ENCODE results near the gene PSD4. TPM values are rescaled to one million over a fixed set of nuclear protein-coding genes. Genes with fewer than 3 reads are reported as not detected.

The PSD4 gene
- total and polyA plus RNA-seq, 10 of the 15 experiments (the other 5 are each of a cell fraction or from before 2014, with no cell fraction given): 0.68 to 114 (median 35.1) TPM

DNA sequence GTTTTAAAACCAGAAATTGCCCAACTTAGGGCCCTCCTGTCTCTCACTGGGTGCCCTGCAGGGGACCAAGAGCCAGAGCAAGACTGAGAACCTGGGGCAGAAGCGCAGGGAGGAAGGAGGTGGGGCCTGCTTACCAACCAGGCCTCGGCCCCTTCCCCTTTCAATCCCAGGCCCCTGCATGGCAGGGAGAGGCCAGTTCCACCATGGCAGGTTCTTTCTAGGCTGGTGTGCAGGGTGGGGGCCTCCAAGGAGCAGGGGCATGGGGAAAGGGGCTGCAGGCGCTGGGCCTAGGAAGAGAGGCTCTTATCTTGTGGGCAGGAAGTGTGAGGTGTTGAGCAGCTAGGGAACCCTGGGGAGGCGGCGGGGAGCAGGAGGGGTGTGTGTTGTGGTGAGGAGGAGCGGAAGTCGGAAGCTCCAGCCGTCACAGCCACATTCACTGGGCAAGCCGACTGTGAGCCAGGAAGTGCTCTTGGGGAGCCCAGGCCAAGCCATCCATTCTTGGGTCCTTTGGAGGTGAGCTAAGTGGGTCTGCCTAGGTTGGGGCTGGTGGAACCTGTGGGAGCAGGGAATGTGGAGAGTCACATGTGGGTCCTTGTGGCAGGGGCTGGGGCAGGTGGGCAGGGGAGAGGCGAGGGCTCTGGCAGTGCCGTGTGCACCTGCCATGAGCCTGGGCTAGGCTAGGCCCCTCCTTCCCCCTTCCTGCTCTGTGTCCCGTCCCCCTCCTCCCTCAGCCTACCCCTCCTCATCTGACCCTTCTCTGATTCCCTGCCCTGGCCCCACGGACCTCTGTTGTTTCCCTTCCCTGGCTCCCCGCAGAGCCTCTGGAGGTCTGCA, at the start of gene PSD4 (continued):
- TF ChIP-seq, protein P1, sequence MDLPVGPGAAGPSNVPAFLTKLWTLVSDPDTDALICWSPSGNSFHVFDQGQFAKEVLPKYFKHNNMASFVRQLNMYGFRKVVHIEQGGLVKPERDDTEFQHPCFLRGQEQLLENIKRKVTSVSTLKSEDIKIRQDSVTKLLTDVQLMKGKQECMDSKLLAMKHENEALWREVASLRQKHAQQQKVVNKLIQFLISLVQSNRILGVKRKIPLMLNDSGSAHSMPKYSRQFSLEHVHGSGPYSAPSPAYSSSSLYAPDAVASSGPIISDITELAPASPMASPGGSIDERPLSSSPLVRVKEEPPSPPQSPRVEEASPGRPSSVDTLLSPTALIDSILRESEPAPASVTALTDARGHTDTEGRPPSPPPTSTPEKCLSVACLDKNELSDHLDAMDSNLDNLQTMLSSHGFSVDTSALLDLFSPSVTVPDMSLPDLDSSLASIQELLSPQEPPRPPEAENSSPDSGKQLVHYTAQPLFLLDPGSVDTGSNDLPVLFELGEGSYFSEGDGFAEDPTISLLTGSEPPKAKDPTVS (IDR thresholded peaks at IDR 0.05; ENCODE audit: low read depth, low read length): no peak
- TF ChIP-seq RELA (IDR thresholded peaks at IDR 0.05; ENCODE audit: borderline replicate concordance, partially characterized antibody) (no peak), NR2C1 (IDR thresholded peaks at IDR 0.05) (no peak), SPI1 (IDR thresholded peaks at IDR 0.05; ENCODE audit: borderline replicate concordance, insufficient read depth, low read depth, low read length) (peak; percentile 73), ZBED1 (IDR thresholded peaks at IDR 0.05; ENCODE audit: borderline replicate concordance) (no peak), HDAC6 (IDR thresholded peaks at IDR 0.05; ENCODE audit: unreplicated experiment) (no peak), RCOR1 (conservative IDR thresholded peaks at IDR 0.05; ENCODE audit: low read depth, low read length) (no peak), ZZZ3 (IDR thresholded peaks at IDR 0.05; ENCODE audit: control insufficient read depth, insufficient read length, low read depth) (no peak), WRNIP1 (IDR thresholded peaks at IDR 0.05; ENCODE audit: borderline replicate concordance, low read depth, low read length) (no peak), FOXK2 (IDR thresholded peaks at IDR 0.05) (peak; percentile 22; the same call in 1 of the 2 replicates), TBL1XR1 (IDR thresholded peaks at IDR 0.05; ENCODE audit: low read depth, low read length) (peak; percentile 82; the same call in 1 of the 2 replicates)
- TF ChIP-seq, protein P2, sequence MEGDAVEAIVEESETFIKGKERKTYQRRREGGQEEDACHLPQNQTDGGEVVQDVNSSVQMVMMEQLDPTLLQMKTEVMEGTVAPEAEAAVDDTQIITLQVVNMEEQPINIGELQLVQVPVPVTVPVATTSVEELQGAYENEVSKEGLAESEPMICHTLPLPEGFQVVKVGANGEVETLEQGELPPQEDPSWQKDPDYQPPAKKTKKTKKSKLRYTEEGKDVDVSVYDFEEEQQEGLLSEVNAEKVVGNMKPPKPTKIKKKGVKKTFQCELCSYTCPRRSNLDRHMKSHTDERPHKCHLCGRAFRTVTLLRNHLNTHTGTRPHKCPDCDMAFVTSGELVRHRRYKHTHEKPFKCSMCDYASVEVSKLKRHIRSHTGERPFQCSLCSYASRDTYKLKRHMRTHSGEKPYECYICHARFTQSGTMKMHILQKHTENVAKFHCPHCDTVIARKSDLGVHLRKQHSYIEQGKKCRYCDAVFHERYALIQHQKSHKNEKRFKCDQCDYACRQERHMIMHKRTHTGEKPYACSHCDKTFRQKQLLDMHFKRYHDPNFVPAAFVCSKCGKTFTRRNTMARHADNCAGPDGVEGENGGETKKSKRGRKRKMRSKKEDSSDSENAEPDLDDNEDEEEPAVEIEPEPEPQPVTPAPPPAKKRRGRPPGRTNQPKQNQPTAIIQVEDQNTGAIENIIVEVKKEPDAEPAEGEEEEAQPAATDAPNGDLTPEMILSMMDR (IDR thresholded peaks at IDR 0.05 in 2 of 3, conservative IDR thresholded peaks at IDR 0.05 in 1 of 3; ENCODE audit: control insufficient read depth in 2 of 3, extremely low read depth in 1 of 3, insufficient read depth in 1 of 3, low read depth in 3 of 3, low read length in 3 of 3): 0 out of 6 replicates have a peak, but pooled peaks of 1 of the 3 experiments have one; percentile 12
- TF ChIP-seq, protein P3, sequence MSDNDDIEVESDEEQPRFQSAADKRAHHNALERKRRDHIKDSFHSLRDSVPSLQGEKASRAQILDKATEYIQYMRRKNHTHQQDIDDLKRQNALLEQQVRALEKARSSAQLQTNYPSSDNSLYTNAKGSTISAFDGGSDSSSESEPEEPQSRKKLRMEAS (IDR thresholded peaks at IDR 0.05; ENCODE audit: low read depth, low read length): no peak
- TF ChIP-seq, protein P4, sequence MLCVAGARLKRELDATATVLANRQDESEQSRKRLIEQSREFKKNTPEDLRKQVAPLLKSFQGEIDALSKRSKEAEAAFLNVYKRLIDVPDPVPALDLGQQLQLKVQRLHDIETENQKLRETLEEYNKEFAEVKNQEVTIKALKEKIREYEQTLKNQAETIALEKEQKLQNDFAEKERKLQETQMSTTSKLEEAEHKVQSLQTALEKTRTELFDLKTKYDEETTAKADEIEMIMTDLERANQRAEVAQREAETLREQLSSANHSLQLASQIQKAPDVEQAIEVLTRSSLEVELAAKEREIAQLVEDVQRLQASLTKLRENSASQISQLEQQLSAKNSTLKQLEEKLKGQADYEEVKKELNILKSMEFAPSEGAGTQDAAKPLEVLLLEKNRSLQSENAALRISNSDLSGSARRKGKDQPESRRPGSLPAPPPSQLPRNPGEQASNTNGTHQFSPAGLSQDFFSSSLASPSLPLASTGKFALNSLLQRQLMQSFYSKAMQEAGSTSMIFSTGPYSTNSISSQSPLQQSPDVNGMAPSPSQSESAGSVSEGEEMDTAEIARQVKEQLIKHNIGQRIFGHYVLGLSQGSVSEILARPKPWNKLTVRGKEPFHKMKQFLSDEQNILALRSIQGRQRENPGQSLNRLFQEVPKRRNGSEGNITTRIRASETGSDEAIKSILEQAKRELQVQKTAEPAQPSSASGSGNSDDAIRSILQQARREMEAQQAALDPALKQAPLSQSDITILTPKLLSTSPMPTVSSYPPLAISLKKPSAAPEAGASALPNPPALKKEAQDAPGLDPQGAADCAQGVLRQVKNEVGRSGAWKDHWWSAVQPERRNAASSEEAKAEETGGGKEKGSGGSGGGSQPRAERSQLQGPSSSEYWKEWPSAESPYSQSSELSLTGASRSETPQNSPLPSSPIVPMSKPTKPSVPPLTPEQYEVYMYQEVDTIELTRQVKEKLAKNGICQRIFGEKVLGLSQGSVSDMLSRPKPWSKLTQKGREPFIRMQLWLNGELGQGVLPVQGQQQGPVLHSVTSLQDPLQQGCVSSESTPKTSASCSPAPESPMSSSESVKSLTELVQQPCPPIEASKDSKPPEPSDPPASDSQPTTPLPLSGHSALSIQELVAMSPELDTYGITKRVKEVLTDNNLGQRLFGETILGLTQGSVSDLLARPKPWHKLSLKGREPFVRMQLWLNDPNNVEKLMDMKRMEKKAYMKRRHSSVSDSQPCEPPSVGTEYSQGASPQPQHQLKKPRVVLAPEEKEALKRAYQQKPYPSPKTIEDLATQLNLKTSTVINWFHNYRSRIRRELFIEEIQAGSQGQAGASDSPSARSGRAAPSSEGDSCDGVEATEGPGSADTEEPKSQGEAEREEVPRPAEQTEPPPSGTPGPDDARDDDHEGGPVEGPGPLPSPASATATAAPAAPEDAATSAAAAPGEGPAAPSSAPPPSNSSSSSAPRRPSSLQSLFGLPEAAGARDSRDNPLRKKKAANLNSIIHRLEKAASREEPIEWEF (IDR thresholded peaks at IDR 0.05; ENCODE audit: insufficient replicate concordance, low read depth, low read length): no peak
- TF ChIP-seq, protein P5, sequence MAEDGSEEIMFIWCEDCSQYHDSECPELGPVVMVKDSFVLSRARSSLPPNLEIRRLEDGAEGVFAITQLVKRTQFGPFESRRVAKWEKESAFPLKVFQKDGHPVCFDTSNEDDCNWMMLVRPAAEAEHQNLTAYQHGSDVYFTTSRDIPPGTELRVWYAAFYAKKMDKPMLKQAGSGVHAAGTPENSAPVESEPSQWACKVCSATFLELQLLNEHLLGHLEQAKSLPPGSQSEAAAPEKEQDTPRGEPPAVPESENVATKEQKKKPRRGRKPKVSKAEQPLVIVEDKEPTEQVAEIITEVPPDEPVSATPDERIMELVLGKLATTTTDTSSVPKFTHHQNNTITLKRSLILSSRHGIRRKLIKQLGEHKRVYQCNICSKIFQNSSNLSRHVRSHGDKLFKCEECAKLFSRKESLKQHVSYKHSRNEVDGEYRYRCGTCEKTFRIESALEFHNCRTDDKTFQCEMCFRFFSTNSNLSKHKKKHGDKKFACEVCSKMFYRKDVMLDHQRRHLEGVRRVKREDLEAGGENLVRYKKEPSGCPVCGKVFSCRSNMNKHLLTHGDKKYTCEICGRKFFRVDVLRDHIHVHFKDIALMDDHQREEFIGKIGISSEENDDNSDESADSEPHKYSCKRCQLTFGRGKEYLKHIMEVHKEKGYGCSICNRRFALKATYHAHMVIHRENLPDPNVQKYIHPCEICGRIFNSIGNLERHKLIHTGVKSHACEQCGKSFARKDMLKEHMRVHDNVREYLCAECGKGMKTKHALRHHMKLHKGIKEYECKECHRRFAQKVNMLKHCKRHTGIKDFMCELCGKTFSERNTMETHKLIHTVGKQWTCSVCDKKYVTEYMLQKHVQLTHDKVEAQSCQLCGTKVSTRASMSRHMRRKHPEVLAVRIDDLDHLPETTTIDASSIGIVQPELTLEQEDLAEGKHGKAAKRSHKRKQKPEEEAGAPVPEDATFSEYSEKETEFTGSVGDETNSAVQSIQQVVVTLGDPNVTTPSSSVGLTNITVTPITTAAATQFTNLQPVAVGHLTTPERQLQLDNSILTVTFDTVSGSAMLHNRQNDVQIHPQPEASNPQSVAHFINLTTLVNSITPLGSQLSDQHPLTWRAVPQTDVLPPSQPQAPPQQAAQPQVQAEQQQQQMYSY (CRISPR knock-in tag; IDR thresholded peaks at IDR 0.05): no peak

Data from GM12878 (cell line).